Mononuclear cell (primary cell): ENCODE data around the gene DBN1. TPM values are rescaled to one million over a fixed set of nuclear protein-coding genes. Genes with fewer than 3 reads are reported as not detected.

Experiments
- H3K27me3 ChIP-seq: 2 replicates; pipeline ENCODE4 v1.6.0; 2011; ENCODE audit warnings: low read length, control low read depth; ENCODE audit not compliant: insufficient read depth
- H3K4me1 ChIP-seq: 2 replicates; pipeline ENCODE4 v1.5.1; 2011; ENCODE audit warnings: mild to moderate bottlenecking, low read length, control low read depth; ENCODE audit not compliant: insufficient read depth
- H3K4me3 ChIP-seq: 2 replicates; pipeline ENCODE4 v1.5.1; 2011; ENCODE audit warnings: mild to moderate bottlenecking, low read length, moderate library complexity
- H3K9me3 ChIP-seq: 2 replicates; pipeline ENCODE4 v1.5.1; 2011; ENCODE audit warnings: low read depth, mild to moderate bottlenecking, control low read depth, low read length
- total RNA-seq: library from RNA; depleted of rRNA; stranded (reverse); fragments of >200 nt; gene quantifications from one replicate; pipeline ENCODE4 v1.2.3, GENCODE V29; 2012

Gene DBN1
- total RNA-seq, 1 donor = 4.6 TPM

GRCh38 chr5:177440990-177441780 lies 32.2 kb downstream of the DBN1 start:
- Histone ChIP-seq H3K27me3 (no peaks in the 10 kb centered on the region), H3K4me1 (peaks cover 59% of the 10 kb centered on the region), H3K9me3 (no peaks in the 10 kb centered on the region), H3K4me3 (no peak overlapping the region)

GRCh38 chr5:177440211-177440989 lies 33.0 kb downstream of the DBN1 start:
- H3K4me1 ChIP-seq = peaks cover 53% of the 10 kb centered on the region

GRCh38 chr5:177439518-177440053 lies 33.8 kb downstream of the DBN1 start:
- Histone ChIP-seq H3K9me3 (no peaks in the 10 kb centered on the region), H3K4me1 (peaks cover 53% of the 10 kb centered on the region), H3K4me3 (no peak overlapping the region), H3K27me3 (no peaks in the 10 kb centered on the region)

More at GRCh38 chr5:177440211-177440989, 33.0 kb downstream of the DBN1 start:
- Histone ChIP-seq H3K27me3 (no peaks in the 10 kb centered on the region), H3K9me3 (no peaks in the 10 kb centered on the region), H3K4me3 (no peak overlapping the region)

GRCh38 chr5:177438468-177438867 lies 35.0 kb downstream of the DBN1 start:
- no peaks in the 10 kb centered on the region for H3K27me3 ChIP-seq
- no peaks in the 10 kb centered on the region for H3K9me3 ChIP-seq
- H3K4me3 ChIP-seq = no peak overlapping the region
- H3K4me1 ChIP-seq = peaks cover 58% of the 10 kb centered on the region

GRCh38 chr5:177437623-177438022 lies 35.8 kb downstream of the DBN1 start:
- Histone ChIP-seq H3K9me3 (no peaks in the 10 kb centered on the region), H3K27me3 (no peaks in the 10 kb centered on the region), H3K4me1 (peaks cover 63% of the 10 kb centered on the region), H3K4me3 (no peak overlapping the region)

- Histone ChIP-seq H3K27me3 (no peaks in the 10 kb centered on the region), H3K4me1 (peaks cover 76% of the 10 kb centered on the region), H3K9me3 (no peaks in the 10 kb centered on the region), H3K4me3 (no peak overlapping the region)
Measured at GRCh38 chr5:177435847-177436536, 37.4 kb downstream of the DBN1 start.

GRCh38 chr5:177434942-177435738 lies 38.3 kb downstream of the DBN1 start:
- no peaks in the 10 kb centered on the region for H3K9me3 ChIP-seq
- H3K4me3 ChIP-seq = no peak overlapping the region
- H3K27me3 ChIP-seq = no peaks in the 10 kb centered on the region
- peaks cover 76% of the 10 kb centered on the region for H3K4me1 ChIP-seq

- Histone ChIP-seq H3K27me3 (no peaks in the 10 kb centered on the region), H3K4me1 (peaks cover 80% of the 10 kb centered on the region), H3K9me3 (no peaks in the 10 kb centered on the region), H3K4me3 (no peak overlapping the region)
Measured at GRCh38 chr5:177434437-177434836, 39.0 kb downstream of the DBN1 start.

- Histone ChIP-seq H3K27me3 (no peaks in the 10 kb centered on the region), H3K9me3 (no peaks in the 10 kb centered on the region), H3K4me3 (no peak overlapping the region), H3K4me1 (peaks cover 83% of the 10 kb centered on the region)
Measured at GRCh38 chr5:177433658-177434217, 39.7 kb downstream of the DBN1 start.

GRCh38 chr5:177432839-177433657 lies 40.4 kb downstream of the DBN1 start:
- no peaks in the 10 kb centered on the region for H3K27me3 ChIP-seq
- no peaks in the 10 kb centered on the region for H3K9me3 ChIP-seq
- no peak overlapping the region for H3K4me3 ChIP-seq
- peaks cover 85% of the 10 kb centered on the region for H3K4me1 ChIP-seq

GRCh38 chr5:177432143-177432838 lies 41.1 kb downstream of the DBN1 start:
- Histone ChIP-seq H3K4me3 (peak overlapping the region; percentile 1), H3K9me3 (no peaks in the 10 kb centered on the region), H3K4me1 (peaks cover 89% of the 10 kb centered on the region), H3K27me3 (no peaks in the 10 kb centered on the region)

GRCh38 chr5:177431317-177432142 lies 41.9 kb downstream of the DBN1 start:
- Histone ChIP-seq H3K4me3 (peak overlapping the region; percentile 1), H3K9me3 (no peaks in the 10 kb centered on the region), H3K4me1 (peaks cover 89% of the 10 kb centered on the region), H3K27me3 (no peaks in the 10 kb centered on the region)
